ENCODE results near the gene SEMA6A. TPM values are rescaled to one million over a fixed set of nuclear protein-coding genes. Genes with fewer than 3 reads are reported as not detected.

The SEMA6A gene
- total and polyA plus RNA-seq, 7 donors = 4.9 to 55.7 (median 25.0) TPM

GRCh38 chr5:116616876-116617275 lies 42.3 kb upstream of the SEMA6A start:
- Histone ChIP-seq H3K9me3 (no peaks in the 10 kb centered on the region), H3K4me1 (peaks cover 0 to 11% (median 0%) of the 10 kb centered on the region in 4 donors), H3K4me3 (no peak overlapping the region), H3K27me3 (no peaks in the 10 kb centered on the region), H3K36me3 (no peaks in the 10 kb centered on the region), H3K27ac (no peak overlapping the region)
- intact Hi-C loops (cut with DNase I) = no loop called here
- no peak for DNase-seq
- TF ChIP-seq CTCF (IDR thresholded peaks at IDR 0.05) (no peak), POLR2A (IDR thresholded peaks at IDR 0.05) (no peak), EP300 (IDR thresholded peaks at IDR 0.05) (no peak), POLR2AphosphoS5 (IDR thresholded peaks at IDR 0.05) (no peak)
- 89 to 90% methylated on average over 1 of the region's 1 CpG for WGBS, 2 donors

GRCh38 chr5:116614603-116614920 lies 39.9 kb upstream of the SEMA6A start:
- Histone ChIP-seq H3K36me3 (no peaks in the 10 kb centered on the region), H3K4me3 (no peak overlapping the region), H3K27ac (no peak overlapping the region), H3K4me1 (peaks cover 0 to 11% (median 0%) of the 10 kb centered on the region in 4 donors), H3K9me3 (no peaks in the 10 kb centered on the region), H3K27me3 (no peaks in the 10 kb centered on the region)
- 69 to 78% methylated on average over 5 of the region's 5 CpGs for WGBS, 2 donors
- DNase-seq = no peak
- intact Hi-C loops (cut with DNase I) = no loop called here
- TF ChIP-seq POLR2AphosphoS5 (IDR thresholded peaks at IDR 0.05) (no peak), CTCF (IDR thresholded peaks at IDR 0.05) (no peak), POLR2A (IDR thresholded peaks at IDR 0.05) (no peak), EP300 (IDR thresholded peaks at IDR 0.05) (no peak)

GRCh38 chr5:116613445-116613844 lies 38.8 kb upstream of the SEMA6A start:
- intact Hi-C loops (cut with DNase I) = no loop called here
- Histone ChIP-seq H3K27ac (no peak overlapping the region), H3K27me3 (no peaks in the 10 kb centered on the region), H3K9me3 (no peaks in the 10 kb centered on the region), H3K4me3 (no peak overlapping the region), H3K36me3 (no peaks in the 10 kb centered on the region), H3K4me1 (peaks cover 0 to 11% (median 0%) of the 10 kb centered on the region in 4 donors)
- no peak for DNase-seq
- TF ChIP-seq POLR2AphosphoS5 (IDR thresholded peaks at IDR 0.05) = no peak
- TF ChIP-seq EP300 (IDR thresholded peaks at IDR 0.05) = no peak
- WGBS, 2 donors = 93% methylated on average over 1 of the region's 1 CpG

GRCh38 chr5:116612431-116612830 lies 37.8 kb upstream of the SEMA6A start:
- Histone ChIP-seq H3K4me1 (peaks cover 0 to 11% (median 0%) of the 10 kb centered on the region in 4 donors), H3K27me3 (no peaks in the 10 kb centered on the region), H3K36me3 (no peaks in the 10 kb centered on the region), H3K4me3 (no peak overlapping the region), H3K27ac (no peak overlapping the region), H3K9me3 (no peaks in the 10 kb centered on the region)
- intact Hi-C loops (cut with DNase I) = no loop called here
- WGBS, 2 donors = 87 to 92% methylated on average over 5 of the region's 5 CpGs
- no peak for TF ChIP-seq CTCF (IDR thresholded peaks at IDR 0.05)
- DNase-seq = no peak

GRCh38 chr5:116605310-116606070 lies 30.9 kb upstream of the SEMA6A start:
- H3K4me3 ChIP-seq = no peak overlapping the region
- TF ChIP-seq CTCF (IDR thresholded peaks at IDR 0.05) = no peak
- WGBS, 2 donors = 72 to 87% methylated on average over 4 of the region's 4 CpGs
- no peaks in the 10 kb centered on the region for H3K36me3 ChIP-seq
- H3K27ac ChIP-seq = no peak overlapping the region
- no peak for DNase-seq
- no peaks in the 10 kb centered on the region for H3K27me3 ChIP-seq
- peaks cover 0 to 25% (median 11%) of the 10 kb centered on the region in 4 donors for H3K4me1 ChIP-seq
- H3K9me3 ChIP-seq = no peaks in the 10 kb centered on the region
- intact Hi-C loops (cut with DNase I) = no loop called here

Measured in sigmoid colon (tissue), 7 donors.